Erythroblast (primary cell): ENCODE data around the gene VWA1.
"Not testable (repeated sequence)": the region's sequence is repeated elsewhere in the genome, so short reads cannot be mapped to it uniquely, and the experiment has no call there.

Source experiments
- DNase-seq, 2 experiments: peaks; one replicate each; lab custom pipeline; 2025; lab: John Stamatoyannopoulos, UW
- GATA1 ChIP-seq: IDR thresholded peaks from 2 replicates; pipeline ENCODE4 v1.6.1; 2011; ENCODE audit warnings: low read depth, mild to moderate bottlenecking, control low read depth, low read length, moderate library complexity
- POLR2A ChIP-seq: IDR thresholded peaks from 2 replicates; pipeline ENCODE4 v1.6.1; 2011; ENCODE audit warnings: mild to moderate bottlenecking, low read length

The VWA1 gene

DNA sequence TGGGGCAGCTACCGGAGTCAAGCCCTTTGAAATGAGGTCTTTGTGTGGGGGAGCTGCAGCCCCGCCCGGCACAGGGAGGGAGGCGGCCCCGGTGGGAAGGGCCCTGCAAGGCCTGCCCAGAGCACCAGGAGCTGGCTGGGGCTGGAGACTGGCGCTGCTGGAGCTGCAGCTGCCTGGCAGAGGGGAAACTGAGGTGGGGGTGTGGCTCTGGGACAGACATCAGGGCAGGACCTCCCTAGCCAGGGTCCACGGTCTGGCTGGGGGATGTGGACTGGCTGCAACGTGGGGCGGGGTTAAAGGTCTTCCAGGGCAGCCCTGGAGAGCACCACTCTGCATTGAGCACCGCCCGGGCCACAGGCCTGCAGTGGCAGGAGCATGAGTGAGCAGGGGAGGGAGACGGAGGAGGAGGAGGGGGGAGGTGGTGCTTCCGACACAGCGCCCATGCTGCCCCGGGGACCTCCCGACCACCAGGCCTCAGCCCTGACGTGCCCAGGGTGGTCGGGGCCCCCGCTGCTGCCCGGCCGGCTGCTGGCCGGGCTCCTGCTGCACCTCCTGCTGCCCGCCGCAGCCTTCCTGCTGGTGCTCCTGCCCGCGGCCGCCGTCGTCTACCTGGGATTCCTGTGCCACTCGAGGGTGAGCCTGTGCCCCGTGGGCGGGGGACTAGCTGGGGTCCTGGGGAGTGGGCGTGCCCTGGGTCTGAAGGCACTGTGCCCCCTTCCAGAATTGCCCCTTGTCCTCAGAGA is 9.6 kb upstream of the VWA1 start:
- DNase-seq = no peak
- no peak for TF ChIP-seq POLR2A

GRCh38 chr1:1426496-1427105 is 8.9 kb upstream of the VWA1 start:
- no peak for DNase-seq
- TF ChIP-seq GATA1 (no peak), POLR2A (no peak)

DNA sequence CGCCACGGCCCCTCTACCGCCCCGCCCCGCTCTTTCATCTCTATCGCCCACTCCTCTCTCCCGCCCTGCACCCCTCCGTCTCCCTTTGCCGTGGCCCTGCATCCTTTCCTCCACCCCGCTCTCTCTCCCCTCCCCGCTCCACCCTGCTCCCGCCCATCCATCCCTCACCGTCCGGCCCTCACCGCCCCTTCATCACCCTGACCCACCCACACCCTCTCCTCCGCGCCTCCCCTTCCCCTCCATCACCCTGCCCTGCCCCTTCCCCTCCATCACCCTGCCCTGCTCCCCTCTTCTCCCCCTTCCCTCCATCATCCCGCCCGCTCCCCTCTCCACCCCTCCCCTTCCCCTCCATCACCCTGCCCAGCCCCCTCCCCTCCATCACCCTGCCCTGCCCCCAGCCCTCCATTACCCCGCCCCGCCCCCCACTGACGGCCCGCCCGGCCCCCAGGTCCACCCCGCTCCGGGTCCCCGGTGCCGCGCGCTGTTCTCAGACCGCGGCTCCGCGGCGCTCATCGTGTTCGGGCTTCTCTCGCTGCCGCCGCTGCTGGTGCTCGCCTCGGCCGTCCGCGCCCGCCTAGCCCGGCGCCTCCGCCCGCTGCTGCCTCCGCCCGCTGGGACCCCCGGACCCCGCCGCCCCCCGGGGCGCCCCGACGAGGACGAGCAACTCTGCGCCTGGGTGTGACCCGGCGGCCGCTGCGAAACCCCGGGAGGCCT is 8.2 kb upstream of the VWA1 start:
- DNase-seq = no peak
- no peak for TF ChIP-seq POLR2A
- no peak for TF ChIP-seq GATA1

- TF ChIP-seq POLR2A (no peak), GATA1 (no peak)
- no peak for DNase-seq
These were observed 7.7 kb upstream of the VWA1 start for GRCh38 chr1:1427820-1428148.

DNA sequence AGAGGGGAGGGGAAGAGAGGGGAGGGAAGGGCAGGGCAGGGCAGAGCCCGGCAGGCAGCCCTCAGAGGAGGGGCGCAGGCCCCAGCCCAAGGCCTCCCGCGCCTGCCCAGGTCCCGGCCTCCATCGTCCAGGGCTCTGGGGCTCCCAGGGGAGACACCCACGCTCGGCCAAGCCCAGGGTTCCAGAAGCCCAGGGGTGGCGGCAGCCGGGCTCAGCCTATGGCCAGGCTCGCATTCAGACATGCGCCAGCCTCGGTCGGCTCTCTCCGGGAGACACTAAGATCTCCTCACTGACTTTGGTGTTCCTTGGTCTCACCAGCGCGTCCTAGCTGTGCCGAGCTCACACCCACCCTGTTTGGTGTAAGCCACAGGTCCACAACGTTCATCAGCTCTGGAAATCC is 7.3 kb upstream of the VWA1 start:
- DNase-seq = no peak
- TF ChIP-seq GATA1 = no peak
- no peak for TF ChIP-seq POLR2A

DNA sequence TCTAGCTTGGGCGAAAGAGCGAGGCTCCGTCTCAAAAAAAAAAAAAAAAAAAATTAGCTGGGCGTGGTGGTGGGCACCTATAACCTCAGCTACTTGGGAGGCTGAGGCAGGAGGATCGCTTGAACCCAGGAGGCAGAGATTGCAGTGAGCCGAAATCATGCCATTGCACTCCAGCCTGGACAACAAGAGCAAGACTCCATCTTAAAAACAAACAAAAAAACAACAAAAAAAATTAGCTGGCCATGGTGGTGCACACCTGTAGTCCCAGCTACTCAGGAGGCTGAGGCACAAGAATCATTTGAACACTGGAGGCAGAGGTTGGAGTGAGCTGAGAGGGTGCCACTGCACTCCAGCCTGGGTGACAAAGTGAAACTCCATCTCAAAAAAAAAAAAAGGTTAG is 6.5 kb upstream of the VWA1 start:
- DNase-seq = not testable (repeated sequence)

- TF ChIP-seq GATA1 = no peak
- TF ChIP-seq POLR2A = no peak
- no peak for DNase-seq
These were observed 5.8 kb upstream of the VWA1 start for GRCh38 chr1:1429671-1430073.

DNA sequence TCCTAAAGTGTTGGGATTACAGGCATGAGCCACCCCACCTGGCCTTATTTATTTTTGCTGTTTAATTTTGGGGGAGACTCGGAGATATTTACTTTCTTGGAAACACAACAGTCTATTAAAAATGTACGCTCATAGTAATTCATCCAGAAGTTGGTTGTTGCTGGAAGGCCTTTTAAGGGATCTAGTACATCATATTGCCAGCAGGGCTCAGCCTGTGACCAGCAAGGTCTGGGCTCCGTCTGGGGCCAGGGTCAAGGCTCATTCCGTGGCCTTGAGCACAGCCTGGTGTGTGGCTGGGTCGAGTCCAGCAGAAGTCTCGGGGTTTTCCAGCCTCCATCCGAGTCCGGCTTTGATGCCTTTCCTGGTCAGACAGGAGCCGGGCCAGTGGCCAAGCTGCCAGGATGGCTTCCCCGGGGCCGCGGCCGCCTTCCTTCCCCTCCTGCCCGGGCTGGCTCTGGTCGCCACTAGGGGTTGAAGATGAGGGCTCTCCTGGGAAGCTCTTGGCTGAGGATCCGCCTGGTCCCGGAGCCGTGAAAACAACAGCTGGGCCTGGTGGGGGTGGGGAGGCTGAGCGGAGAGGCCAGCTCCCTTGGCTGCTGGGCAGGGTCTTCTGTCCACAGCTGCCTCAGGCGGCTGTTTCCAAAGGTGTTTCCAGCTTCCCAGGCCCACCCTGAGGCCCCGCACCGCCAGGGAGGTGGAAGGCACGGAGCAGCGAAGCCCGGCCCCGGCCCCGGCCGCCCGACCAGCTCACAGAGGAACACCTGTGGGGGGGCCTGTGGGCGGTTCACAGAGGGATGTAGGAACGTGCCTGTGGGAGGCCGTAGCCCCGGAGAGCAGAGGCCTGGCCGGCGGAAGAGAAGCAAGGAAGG is 5.1 kb upstream of the VWA1 start:
- no peak for TF ChIP-seq GATA1
- TF ChIP-seq POLR2A = no peak
- no peak for DNase-seq

- no peak for DNase-seq
- no peak for TF ChIP-seq POLR2A
- no peak for TF ChIP-seq GATA1
These were observed 4.3 kb upstream of the VWA1 start for GRCh38 chr1:1430992-1431844.

DNA sequence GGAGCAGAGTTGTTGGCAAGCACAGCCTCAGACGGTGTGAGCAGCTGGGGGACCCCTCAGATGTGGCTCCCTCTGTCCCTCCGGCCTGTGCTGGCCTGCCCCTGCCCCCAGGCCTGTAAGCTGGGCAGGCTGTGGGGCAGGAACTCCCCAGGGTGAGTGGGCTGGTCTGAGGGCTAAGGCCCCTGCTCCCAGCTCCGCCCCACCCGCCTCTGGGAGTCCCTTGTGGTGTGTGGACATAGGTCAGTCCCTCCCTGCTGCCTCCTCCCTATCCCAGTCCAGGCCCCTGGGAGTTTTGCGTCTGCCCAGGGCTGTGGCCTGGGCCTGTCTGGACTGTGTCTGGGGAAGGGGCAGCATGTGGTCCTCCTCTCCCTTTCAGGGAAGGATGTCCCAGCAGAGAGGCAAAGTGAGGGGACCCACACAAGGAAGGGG is 3.6 kb upstream of the VWA1 start:
- TF ChIP-seq POLR2A = no peak
- TF ChIP-seq GATA1 = no peak
- DNase-seq = no peak

GRCh38 chr1:1432274-1432950 is 3.1 kb upstream of the VWA1 start:
- DNase-seq = no peak
- TF ChIP-seq GATA1 = no peak
- no peak for TF ChIP-seq POLR2A
